Measurements from ENCODE around the gene SALL3.
"Not testable (repeated sequence)": the region's sequence is repeated elsewhere in the genome, so short reads cannot be mapped to it uniquely, and the experiment has no call there.

The SALL3 gene

GRCh38 chr18:78979730-78980278 lies at the start of gene SALL3:
Gene SALL3 (plus strand): TSS chr18:78979818. CDS start chr18:78980275, 457 bp downstream.
- DNase-seq (ENCODE audit: low read depth in 2 of 2), result no peak

- DNase-seq (ENCODE audit: low read depth in 2 of 2), result no peak
Measured at GRCh38 chr18:78932281-78932680, 47.3 kb upstream of the SALL3 start.

GRCh38 chr18:78934003-78934402 lies 45.6 kb upstream of the SALL3 start:
- DNase-seq (ENCODE audit: low read depth in 2 of 2), result no peak

- no peak for DNase-seq (ENCODE audit: low read depth in 2 of 2)
Measured at GRCh38 chr18:78934551-78935225, 44.9 kb upstream of the SALL3 start.

GRCh38 chr18:78935406-78935805 lies 44.2 kb upstream of the SALL3 start:
- DNase-seq (ENCODE audit: low read depth in 2 of 2), result no peak

GRCh38 chr18:78936251-78937005 lies 43.2 kb upstream of the SALL3 start:
- no peak for DNase-seq (ENCODE audit: low read depth in 2 of 2)

- DNase-seq (ENCODE audit: low read depth in 2 of 2), result no peak
Measured at GRCh38 chr18:78937166-78937565, 42.5 kb upstream of the SALL3 start.

GRCh38 chr18:78939105-78939504 lies 40.5 kb upstream of the SALL3 start:
- no peak for DNase-seq (ENCODE audit: low read depth in 2 of 2)

- no peak for DNase-seq (ENCODE audit: low read depth in 2 of 2)
Measured at GRCh38 chr18:78939734-78940494, 39.7 kb upstream of the SALL3 start.

GRCh38 chr18:78942236-78942635 lies 37.4 kb upstream of the SALL3 start:
- DNase-seq (ENCODE audit: low read depth in 2 of 2), result not testable (repeated sequence)

- no peak for DNase-seq (ENCODE audit: low read depth in 2 of 2)
Measured at GRCh38 chr18:78945628-78946027, 34.0 kb upstream of the SALL3 start.

GRCh38 chr18:78947291-78947690 lies 32.3 kb upstream of the SALL3 start:
- no peak for DNase-seq (ENCODE audit: low read depth in 2 of 2)

- no peak for DNase-seq (ENCODE audit: low read depth in 2 of 2)
Measured at GRCh38 chr18:78948221-78948620, 31.4 kb upstream of the SALL3 start.

- no peak for DNase-seq (ENCODE audit: low read depth in 2 of 2)
Measured at GRCh38 chr18:78948707-78949106, 30.9 kb upstream of the SALL3 start.

GRCh38 chr18:78949216-78949615 lies 30.4 kb upstream of the SALL3 start:
- DNase-seq (ENCODE audit: low read depth in 2 of 2), result no peak

GRCh38 chr18:78950386-78950785 lies 29.2 kb upstream of the SALL3 start:
- DNase-seq (ENCODE audit: low read depth in 2 of 2), result no peak

- no peak for DNase-seq (ENCODE audit: low read depth in 2 of 2)
Measured at GRCh38 chr18:78953566-78953965, 26.1 kb upstream of the SALL3 start.

- DNase-seq (ENCODE audit: low read depth in 2 of 2), result no peak
Measured at GRCh38 chr18:78955051-78955450, 24.6 kb upstream of the SALL3 start.

- no peak for DNase-seq (ENCODE audit: low read depth in 2 of 2)
Measured at GRCh38 chr18:78957140-78957539, 22.5 kb upstream of the SALL3 start.

- DNase-seq (ENCODE audit: low read depth in 2 of 2), result no peak
Measured at GRCh38 chr18:78960709-78961108, 18.9 kb upstream of the SALL3 start.

GRCh38 chr18:78962098-78962497 lies 17.5 kb upstream of the SALL3 start:
- no peak for DNase-seq (ENCODE audit: low read depth in 2 of 2)

GRCh38 chr18:78964727-78965126 lies 14.9 kb upstream of the SALL3 start:
- not testable (repeated sequence) for DNase-seq (ENCODE audit: low read depth in 2 of 2)

Data from fibroblast of skin of left biceps (primary cell).